OCI-M2 (cell line): ENCODE measurements around the gene PRPH.
"Not testable (repeated sequence)": the region's sequence is repeated elsewhere in the genome, so short reads cannot be mapped to it uniquely, and the experiment has no call there.

Source experiments
- DNase-seq: peaks from one replicate; lab custom pipeline; 2025; ENCODE audit not compliant: unreplicated experiment; lab: John Stamatoyannopoulos, UW

Gene PRPH

DNA sequence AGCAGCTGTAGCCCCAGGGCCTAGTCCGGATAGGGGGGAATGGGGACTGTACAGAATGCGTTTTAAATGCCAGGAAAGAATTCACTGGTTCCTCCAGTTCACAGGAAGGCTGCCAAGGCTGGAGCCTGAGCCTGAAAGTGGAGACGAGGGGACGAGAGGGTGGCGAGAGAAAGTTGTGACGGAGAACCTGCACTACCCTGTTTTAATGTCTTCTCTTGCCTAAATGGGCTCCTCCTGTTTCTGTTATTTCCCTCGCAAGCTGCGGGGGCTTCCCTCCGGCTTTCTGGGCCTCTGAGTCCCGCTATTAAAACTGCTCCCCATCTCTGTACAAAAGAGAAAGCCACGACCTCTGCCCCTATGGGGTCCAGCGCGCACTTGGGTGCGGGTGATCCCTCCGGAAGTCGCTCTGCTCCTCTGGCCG, 37.5 kb downstream of the PRPH start:
- no peak for DNase-seq

GRCh38 chr12:49332891-49333371, 38.0 kb downstream of the PRPH start:
- DNase-seq = no peak

- not testable (repeated sequence) for DNase-seq
These were observed 38.8 kb downstream of the PRPH start for GRCh38 chr12:49333778-49334177.

- DNase-seq = no peak
These were observed 39.3 kb downstream of the PRPH start for GRCh38 chr12:49334226-49334625.

DNA sequence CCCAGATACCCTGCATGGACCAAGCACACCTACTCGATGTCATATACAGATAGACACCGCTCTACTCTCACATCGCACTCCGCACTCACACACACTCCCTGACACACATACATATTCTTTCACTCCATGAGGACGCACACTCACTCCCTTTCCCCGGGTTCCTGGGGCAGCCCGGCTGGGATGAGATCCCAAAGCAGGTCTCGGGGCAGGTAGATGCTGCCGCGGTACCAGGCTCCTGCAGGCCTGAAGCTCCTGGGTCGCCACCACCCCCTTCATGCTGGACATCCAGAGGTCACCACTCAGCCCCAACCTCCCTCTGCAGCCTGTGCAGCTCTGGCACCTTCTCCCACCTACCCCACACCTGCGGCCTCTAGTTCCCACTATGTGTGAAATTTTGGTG, 39.7 kb downstream of the PRPH start:
- DNase-seq = no peak

DNA sequence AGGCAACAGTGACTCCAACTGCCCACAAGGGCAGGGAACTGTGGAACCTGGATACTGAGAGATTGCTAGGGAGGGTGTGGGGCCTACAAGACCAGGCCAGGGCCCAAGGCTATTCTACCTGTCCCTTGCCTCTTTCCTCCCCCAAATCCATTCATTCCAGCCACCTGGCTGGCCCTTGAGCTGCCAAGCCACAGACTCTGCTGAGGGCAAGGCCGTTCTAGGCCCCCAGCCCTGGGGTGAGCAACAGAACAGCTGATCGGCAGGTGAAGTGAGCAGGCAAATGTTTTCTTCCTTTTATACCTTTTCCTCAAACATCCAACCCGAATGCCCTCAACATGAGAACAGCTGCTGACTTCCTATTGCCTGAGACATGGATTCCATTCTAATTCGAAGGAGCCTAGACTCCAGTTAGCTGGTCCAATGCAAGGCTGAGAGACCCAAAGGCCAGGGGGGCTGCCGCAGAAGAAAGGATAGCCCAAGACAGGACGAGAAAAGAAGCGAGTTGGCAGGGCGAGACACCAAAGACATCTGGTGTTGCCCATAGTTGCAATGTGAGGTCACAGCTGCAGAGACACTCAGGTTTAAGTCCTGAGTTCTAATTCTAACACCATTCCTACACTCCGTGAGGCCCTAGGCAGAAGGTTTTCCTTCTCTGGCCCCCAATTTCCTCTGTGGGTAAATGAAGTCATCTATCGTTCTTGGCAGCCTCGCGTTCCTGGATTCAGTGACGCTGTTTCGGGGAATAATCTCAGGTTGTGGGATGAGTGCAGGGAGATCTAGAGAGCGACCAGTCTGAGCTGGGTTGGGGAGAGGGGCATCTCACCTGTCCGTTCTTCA, 40.4 kb downstream of the PRPH start:
- no peak for DNase-seq

DNA sequence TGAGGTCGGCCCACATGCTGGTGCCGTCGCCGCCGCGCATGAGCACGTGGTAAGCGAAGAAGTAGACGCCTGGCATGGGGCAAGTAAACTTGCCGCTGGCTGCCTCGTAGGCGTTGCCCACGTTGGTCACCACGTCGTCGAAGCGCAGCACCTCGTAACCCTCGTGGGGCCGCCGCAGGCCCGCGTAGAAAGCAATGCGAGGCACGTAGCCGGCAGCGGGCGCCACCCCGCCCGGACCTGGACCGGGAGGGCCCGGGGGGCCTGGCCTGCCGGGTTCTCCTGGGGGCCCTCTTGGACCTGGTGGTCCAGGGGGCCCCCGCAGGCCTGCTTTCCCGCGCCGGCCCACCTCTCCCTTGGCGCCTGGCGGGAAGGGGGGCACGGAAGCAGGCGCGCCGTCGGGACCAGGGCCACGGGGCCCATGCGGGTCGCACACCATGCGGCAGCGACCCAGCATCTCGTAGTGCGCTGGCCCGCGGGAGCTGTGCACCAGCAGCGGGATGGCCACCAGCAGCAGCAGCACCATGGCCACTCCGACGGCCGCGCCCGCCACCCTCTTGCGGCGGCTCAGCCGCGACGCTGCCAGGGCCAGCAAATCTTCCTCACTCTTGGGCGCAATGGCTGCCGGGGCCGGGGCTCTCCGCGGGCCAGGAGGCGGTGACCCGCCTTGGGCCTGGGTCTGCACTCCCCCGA, 41.2 kb downstream of the PRPH start:
- DNase-seq = no peak

DNA sequence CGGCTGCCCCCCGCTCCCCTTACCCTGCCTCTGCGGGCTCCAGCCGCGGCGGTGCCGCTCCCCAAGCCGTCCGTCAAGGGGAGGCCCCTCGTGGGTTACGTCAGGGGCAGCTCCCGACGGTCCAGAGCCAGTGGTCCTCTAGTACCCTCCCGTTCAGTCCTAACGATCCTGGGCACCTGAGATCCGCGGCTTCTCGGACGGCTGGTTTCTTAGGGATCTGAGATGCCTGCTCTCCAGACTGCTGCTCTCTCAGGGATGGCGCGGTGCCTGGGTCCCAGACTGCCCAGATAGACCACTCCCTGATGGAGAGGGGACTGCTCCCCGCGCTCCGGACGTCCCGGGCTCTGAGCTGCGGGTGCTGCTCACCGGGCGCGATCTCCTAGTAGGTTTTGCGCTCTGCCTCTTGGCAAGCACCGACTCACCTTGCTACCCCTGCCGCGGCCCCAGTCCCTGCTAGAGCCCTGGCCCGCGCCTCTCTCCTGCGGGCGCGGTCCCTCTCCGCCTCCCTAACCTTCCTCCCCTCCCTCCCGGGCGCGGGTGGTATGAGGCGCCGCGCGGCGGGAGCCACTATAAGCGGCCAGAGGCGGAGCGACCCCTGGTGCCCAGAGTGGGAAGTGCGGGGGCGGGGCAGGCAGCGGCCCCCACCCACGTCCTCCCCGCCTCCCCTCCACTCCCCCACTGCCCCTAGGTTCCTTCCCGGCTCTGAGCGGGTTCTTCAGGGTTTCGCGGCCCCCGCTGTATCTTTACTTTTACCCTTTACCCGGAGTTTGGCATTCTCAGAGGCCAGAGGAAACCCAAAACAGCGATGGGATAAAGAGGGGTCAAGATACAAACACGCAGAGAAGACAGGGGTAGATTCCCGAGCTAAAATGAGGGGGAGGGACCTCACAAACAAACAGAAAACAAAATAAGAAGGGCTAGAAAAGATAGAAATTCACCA, 42.0 kb downstream of the PRPH start, which contains the start of gene C1QL4:
Gene C1QL4, minus strand, starts transcription at position 544 of the 940 bp plus-strand sequence. CDS start 711 bp downstream, outside the sequence.
- peak; percentile 42 for DNase-seq

DNA sequence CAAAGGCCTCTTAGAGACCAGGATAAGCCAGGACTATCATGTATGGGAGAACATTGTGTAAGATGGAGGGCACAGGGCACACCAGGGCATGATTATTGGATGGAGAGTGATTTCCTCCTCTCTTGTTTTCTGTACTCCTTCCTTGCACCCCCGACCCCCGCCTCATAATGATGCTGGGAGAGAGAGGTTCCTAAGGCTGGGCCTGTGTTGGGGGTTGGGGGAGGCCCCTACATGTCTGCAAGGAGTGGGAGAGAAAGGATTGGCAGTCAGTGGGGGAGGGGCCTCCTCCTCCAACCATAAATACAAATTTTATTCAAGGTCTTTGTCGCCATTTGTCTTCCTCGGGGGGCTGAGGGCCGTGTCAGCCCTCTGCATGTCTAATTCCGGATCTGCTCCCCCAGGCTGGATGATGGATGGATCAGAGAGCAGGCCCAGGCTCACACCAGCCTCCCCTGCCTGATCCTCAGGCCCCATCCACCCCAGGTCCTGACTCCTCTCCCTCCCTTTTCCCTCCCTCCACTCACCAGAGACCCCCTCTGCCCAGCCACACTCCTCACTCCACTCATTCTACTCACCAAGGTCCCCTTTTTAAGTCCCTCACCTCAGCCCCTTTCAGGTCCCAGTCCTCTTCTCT, 44.0 kb downstream of the PRPH start:
- no peak for DNase-seq

GRCh38 chr12:49339464-49339861, 44.5 kb downstream of the PRPH start:
- no peak for DNase-seq

GRCh38 chr12:49340095-49340870, 45.3 kb downstream of the PRPH start:
- DNase-seq = no peak

- no peak for DNase-seq
These were observed 46.2 kb downstream of the PRPH start for GRCh38 chr12:49340971-49341776.

DNA sequence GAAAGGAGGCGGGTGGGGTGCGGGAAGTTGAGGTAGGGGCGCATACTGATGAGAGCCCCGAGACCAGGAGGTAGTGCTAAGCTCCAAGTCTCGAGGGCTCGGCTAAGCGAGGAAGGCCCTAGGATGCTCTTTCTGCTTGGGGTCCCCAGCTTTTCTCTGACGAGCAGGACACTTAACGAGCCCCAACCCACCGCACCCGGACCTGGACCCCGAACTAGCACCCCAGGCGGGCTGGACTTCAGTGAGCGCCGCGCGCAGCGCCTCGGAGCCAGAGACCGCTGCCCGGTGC, 46.8 kb downstream of the PRPH start:
- no peak for DNase-seq

DNA sequence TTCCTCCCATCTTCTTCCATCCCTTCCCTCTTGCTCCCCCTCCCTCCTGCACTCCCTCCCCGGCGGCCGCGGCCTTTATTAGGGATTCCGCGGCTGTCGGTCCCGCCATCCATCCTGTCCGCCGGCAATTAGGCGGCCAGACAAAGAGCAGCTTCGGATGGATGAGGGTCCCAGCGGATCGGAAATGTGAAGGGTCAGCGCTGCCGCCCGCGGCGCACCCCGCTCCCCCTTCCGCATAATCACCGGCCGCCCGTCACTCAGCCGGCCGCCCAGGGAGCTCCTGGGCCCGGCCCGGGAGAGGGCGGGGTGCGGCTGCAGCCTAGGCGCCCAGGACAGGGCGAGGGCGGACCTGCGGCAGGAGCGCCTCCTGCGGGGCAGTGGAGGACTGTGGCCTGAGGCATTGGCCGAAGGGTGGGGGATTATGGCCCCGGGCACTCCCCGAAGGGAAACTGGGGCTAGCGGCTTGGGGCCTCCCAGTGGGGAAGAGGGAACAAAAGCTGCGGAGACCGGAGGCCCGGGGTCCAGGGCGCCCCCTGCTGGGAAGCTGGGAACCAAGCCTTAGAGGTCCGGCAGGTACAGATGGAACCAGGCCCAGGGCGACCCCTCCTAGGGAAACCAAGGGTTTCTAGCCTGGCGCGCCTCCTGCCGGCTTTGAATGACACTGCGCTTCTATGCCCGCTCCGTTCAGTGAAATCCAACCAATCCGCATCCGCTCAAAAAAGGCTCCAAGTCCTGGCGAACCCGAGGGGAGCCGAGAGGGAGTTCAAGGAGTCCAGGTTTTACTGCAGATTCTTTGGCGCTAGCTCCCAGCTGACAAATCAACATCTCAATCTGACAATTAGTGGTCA, 47.3 kb downstream of the PRPH start:
- DNase-seq = no peak

DNA sequence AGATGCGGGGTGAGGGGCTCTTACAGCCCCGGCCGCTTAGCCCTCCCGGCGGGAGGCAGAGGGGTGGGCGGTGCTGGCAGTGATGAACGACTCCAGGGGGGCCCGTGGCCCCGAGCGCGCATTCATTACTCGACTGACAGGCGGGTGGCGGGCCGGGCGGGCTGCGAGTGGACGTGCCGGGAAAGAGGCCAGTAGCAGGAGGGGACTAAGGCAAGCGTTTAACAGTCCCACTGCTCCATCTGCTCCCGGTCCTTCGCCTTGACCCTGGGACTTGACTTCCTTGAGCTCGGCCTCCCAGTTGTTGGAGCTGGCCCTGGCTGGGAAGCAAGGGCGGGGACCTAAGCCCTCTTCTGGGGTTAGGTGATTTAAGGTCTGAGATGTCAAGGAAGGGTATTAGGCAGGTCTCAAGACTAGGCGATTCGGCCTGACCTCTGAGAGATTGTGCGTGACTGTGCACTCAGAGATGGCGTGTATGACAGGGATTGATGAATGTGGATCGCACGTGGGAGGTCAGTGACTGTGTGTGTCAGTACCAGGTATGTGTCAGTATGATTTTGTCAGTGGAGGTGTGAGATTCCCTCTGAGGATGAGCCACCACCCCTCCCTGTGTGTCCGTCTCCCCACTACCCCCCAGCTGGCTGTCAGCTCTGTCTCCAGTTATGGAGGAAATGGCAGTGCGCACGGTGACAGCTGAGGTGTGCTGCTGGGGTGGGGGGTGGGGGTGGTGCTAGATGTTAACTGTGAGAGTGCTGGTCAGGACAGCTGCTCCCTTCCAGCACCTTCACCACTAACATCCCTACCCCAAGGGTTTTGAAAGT, 48.2 kb downstream of the PRPH start:
- DNase-seq = no peak

DNA sequence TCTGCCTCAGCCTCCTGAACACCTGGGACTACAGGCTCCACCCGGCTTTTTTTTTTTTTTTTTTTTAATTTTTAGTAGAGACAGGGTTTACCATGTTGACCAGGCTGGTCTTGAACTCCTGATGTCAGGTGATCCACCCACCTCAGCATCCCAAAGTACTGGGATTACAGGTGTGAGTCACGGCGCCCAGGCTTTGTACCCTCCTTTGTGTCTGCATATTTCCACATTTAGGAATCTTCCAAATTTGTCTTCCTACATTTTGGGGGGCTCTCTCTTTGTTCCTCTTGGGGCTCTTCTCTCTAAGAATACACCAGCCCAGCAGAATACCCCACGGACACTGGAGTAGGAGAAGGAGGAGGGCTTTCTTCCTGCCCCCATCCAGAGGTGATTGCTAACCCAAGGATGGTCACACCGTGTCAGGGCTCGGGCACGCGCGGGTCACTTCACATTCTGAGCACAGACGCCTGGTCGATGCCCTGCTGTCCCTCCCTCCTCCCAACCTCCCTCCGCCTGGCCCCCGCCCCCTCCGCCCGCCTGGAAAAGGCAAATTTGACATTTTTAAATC, 49.6 kb downstream of the PRPH start:
- DNase-seq = no peak
